H1 (cell line): Measurements from ENCODE around the gene SYDE2.

Source experiments
- ASH2L ChIP-seq: fragments of 200-600, 300-600 bp; sonication (generic); IDR thresholded peaks from one replicate; pipeline ENCODE4 v1.7.1; 2017; ENCODE audit warnings: low read length
- BCL11A ChIP-seq, 2 experiments: IDR thresholded peaks; one replicate each; pipeline ENCODE4 v1.6.1; 2011; ENCODE audit warnings: low read depth in 2 of 2, low read length in 2 of 2, mild to moderate bottlenecking in 2 of 2
- EGR1 ChIP-seq: IDR thresholded peaks from 2 replicates; pipeline ENCODE4 v1.6.1; 2011; ENCODE audit warnings: low read depth, low read length, borderline replicate concordance
- EP300 ChIP-seq, 2 experiments: IDR thresholded peaks; 1 replicate in 1 of 2; 2 replicates in 1 of 2; pipeline ENCODE4 v1.6.1; 2011 to 2012; ENCODE audit warnings: low read depth in 2 of 2, low read length in 2 of 2, mild to moderate bottlenecking in 2 of 2, borderline replicate concordance in 1 of 2, inconsistent platforms in 1 of 2, moderate library complexity in 1 of 2
- JUN ChIP-seq: IDR thresholded peaks from 2 replicates; pipeline ENCODE4 v1.6.1; 2011; ENCODE audit warnings: low read depth, mild to moderate bottlenecking, improper control_type of control experiment, low read length
- POLR2A ChIP-seq, 2 experiments: IDR thresholded peaks; 1 replicate in 1 of 2; 2 replicates in 1 of 2; pipeline ENCODE4 v1.6.1; 2011; ENCODE audit warnings: low read depth in 2 of 2, low read length in 2 of 2, mild to moderate bottlenecking in 2 of 2; ENCODE audit errors: control extremely low read depth in 1 of 2
- RAD21 ChIP-seq, 2 experiments: IDR thresholded peaks in 1 of 2; conservative IDR thresholded peaks in 1 of 2; 2 replicates each; pipeline ENCODE4 v1.6.1; 2011; ENCODE audit warnings: low read depth in 2 of 2, low read length in 2 of 2, improper control_type of control experiment in 1 of 2, inconsistent platforms in 1 of 2, mild to moderate bottlenecking in 1 of 2, moderate library complexity in 1 of 2
- RXRA ChIP-seq: IDR thresholded peaks from 2 replicates; pipeline ENCODE4 v1.6.1; 2011; ENCODE audit warnings: low read depth, mild to moderate bottlenecking, low read length, moderate library complexity; ENCODE audit not compliant: insufficient read depth
- SP1 ChIP-seq: IDR thresholded peaks from 2 replicates; pipeline ENCODE4 v1.6.1; 2011; ENCODE audit warnings: low read depth, low read length
- SUZ12 ChIP-seq: fragments of 200-600 bp; sonication (generic); IDR thresholded peaks from 2 replicates; pipeline ENCODE4 v1.6.1; 2012; ENCODE audit warnings: mild to moderate bottlenecking, inconsistent platforms, low read length, moderate library complexity, mixed read lengths
- TF ChIP-seq, protein P1 (sequence below), 3 experiments: IDR thresholded peaks; 1 replicate in 2 of 3; 2 replicates in 1 of 3; pipeline versions ENCODE4 v1.5.1 to v1.6.1; 2011; ENCODE audit warnings: low read length in 3 of 3, mild to moderate bottlenecking in 3 of 3, inconsistent platforms in 2 of 3, low read depth in 1 of 3, moderate library complexity in 1 of 3; ENCODE audit not compliant: insufficient read depth in 1 of 3; ENCODE audit errors: control extremely low read depth in 1 of 3

DNA sequence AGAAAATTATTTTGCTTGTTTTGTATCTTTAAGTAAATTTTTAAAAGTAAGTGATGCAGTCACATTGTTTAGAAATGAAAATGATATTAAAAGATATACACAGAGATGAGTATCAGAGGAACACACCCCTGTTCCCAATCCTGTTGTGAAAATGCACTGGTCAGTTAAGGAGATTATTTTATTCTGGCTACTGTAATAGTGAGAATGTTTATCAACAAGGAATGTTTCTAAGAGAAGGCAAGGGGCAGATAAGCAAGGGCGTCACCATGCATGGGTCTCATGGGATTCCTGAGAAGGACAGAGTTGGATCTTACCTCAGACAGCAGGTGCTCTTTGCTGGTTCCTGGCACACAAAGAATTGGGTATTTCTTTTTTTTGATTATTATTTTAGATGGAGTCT lies 36.8 kb upstream of the SYDE2 start:
- TF ChIP-seq SP1 (no peak), RAD21 (IDR thresholded peaks at IDR 0.05 in 1 of 2, conservative IDR thresholded peaks at IDR 0.05 in 1 of 2; ENCODE audit: low read depth in 2 of 2, low read length in 2 of 2) (no peak), EGR1 (no peak), POLR2A (IDR thresholded peaks at IDR 0.05; ENCODE audit: control extremely low read depth in 1 of 2, low read depth in 2 of 2, low read length in 2 of 2) (no peak), JUN (no peak), ASH2L (no peak), EP300 (IDR thresholded peaks at IDR 0.05; ENCODE audit: borderline replicate concordance in 1 of 2, low read depth in 2 of 2, low read length in 2 of 2) (no peak), RXRA (no peak), SUZ12 (no peak), BCL11A (IDR thresholded peaks at IDR 0.05; ENCODE audit: low read depth in 2 of 2, low read length in 2 of 2) (no peak)
- TF ChIP-seq, protein P1, sequence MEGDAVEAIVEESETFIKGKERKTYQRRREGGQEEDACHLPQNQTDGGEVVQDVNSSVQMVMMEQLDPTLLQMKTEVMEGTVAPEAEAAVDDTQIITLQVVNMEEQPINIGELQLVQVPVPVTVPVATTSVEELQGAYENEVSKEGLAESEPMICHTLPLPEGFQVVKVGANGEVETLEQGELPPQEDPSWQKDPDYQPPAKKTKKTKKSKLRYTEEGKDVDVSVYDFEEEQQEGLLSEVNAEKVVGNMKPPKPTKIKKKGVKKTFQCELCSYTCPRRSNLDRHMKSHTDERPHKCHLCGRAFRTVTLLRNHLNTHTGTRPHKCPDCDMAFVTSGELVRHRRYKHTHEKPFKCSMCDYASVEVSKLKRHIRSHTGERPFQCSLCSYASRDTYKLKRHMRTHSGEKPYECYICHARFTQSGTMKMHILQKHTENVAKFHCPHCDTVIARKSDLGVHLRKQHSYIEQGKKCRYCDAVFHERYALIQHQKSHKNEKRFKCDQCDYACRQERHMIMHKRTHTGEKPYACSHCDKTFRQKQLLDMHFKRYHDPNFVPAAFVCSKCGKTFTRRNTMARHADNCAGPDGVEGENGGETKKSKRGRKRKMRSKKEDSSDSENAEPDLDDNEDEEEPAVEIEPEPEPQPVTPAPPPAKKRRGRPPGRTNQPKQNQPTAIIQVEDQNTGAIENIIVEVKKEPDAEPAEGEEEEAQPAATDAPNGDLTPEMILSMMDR (IDR thresholded peaks at IDR 0.05; ENCODE audit: control extremely low read depth in 1 of 3, insufficient read depth in 1 of 3, low read depth in 1 of 3, low read length in 3 of 3): no peak
